Inferior parietal cortex (tissue), 1 donor: ENCODE data around the gene CD300LG.
"Not testable (repeated sequence)": the region's sequence is repeated elsewhere in the genome, so short reads cannot be mapped to it uniquely, and the experiment has no call there.

Source experiments
- DNase-seq: peaks from one replicate; pipeline ENCODE4 v3.0.0-alpha.2; 2016; ENCODE audit errors: extremely low spot score

Gene CD300LG

DNA sequence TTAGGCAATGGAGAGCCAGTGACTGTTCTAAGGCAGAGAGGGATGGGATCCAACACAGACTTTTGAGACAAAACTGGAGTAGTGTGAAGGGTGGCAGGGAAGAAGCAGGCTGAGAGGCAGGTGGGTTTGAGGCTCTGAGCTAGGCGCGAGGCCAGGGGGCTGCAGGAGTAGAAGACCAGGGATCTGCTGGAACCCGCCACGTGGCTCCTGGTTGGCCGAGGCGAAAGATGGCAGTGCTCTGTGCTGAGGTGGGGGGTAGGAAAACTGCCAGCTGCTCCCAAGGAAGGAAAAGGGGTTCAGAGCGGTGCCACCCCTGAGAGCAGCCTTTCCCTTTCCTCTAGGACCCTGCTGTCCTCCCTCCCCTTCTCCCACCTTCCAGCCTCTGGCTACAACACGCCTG is 5.6 kb downstream of the CD300LG start:
- DNase-seq, result no peak

DNA sequence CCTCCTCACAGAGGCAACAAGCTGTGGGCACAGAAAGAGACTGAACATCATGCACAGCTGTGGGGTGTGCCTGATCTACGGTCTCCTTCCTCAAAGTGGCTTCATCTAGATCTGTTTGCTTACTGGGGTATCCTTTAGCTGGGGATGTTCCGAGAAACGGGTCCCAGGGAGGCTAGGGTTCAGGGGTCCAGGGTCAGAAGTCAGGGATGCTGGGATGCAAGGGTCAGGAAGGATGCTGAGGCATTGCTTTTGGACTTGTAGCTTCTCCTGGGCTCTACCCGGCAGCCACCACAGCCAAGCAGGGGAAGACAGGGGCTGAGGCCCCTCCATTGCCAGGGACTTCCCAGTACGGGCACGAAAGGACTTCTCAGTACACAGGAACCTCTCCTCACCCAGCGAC is 6.6 kb downstream of the CD300LG start:
- no peak for DNase-seq

GRCh38 chr17:43854498-43854897 is 7.5 kb downstream of the CD300LG start:
- no peak for DNase-seq

GRCh38 chr17:43855061-43855460 is 8.1 kb downstream of the CD300LG start:
- DNase-seq, result no peak

GRCh38 chr17:43856141-43856540 is 9.2 kb downstream of the CD300LG start:
- DNase-seq, result no peak

GRCh38 chr17:43857141-43857540 is 10.2 kb downstream of the CD300LG start:
- no peak for DNase-seq

GRCh38 chr17:43857957-43858600 is 11.1 kb downstream of the CD300LG start:
- no peak for DNase-seq

DNA sequence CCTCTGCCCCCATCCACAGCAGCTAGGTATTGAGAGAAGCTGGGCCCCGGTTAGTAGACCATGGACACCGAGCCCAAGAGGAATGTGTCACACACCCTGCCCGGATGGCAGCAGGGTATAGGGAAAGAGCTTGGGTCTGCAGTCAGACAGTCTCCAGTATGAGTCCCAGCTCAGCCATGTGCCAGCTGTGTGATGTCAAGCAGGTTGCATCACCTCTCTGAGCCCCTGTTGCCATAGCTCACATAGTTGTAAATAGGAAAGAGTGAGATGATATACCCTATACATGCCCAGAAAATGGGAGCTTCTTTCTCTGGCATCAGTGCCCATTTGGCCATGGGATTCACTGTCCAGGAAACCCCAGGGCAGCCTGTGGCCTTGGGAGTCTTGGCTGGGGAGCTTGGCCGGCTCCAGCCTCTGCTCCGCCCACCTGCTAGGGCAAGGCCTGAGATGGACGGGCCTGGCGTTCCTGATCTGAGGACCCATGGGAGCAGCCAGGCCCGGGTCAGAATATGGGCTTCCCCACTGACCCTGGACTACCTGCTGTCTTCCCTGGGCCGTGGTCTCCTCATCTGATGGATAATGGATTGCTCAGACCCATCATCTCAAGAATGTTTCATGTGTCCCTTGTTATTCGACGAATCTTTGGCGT is 13.2 kb downstream of the CD300LG start:
- DNase-seq, result no peak

GRCh38 chr17:43860927-43861622 is 14.1 kb downstream of the CD300LG start:
- no peak for DNase-seq

GRCh38 chr17:43861960-43862359 is 15.0 kb downstream of the CD300LG start:
- DNase-seq, result no peak

DNA sequence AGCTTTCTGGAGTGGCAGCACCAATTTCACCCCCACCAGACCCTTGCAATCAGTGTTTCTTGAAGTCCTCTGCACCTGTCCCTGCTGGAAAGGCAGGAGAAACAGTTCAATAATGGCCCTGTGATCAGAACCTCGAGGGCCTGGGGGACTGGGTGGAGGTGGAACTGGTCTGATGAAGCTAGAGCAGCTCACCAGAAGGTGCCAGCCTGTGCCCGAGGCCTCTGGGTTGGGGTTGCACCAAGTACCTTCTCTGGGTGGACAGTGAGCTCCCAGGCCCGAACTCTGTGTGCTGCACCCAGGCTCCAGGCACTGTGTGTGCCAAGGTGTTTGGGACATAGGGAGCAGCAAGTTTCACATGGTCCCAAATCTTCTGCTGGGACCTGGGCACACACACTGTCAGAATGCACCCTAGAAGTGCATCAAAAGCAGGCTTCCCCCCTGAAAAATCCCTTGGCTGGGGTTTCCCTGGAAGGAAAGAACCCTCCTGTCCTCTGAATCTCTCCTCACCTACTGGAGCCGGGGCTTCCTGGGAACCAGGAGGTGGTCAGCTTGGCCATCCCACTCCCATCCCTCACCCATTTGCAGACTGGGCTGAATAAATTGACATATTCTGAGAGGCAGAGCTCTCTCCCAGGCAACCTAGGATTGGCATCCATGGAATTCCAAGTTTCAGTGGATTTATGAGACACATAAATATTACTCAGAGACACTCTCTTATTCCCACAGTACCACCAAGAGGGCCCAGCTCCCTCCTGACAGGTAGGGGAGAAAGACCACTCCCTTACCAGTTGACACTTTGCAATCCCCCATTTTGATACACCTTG is 17.4 kb downstream of the CD300LG start:
- DNase-seq, result no peak

DNA sequence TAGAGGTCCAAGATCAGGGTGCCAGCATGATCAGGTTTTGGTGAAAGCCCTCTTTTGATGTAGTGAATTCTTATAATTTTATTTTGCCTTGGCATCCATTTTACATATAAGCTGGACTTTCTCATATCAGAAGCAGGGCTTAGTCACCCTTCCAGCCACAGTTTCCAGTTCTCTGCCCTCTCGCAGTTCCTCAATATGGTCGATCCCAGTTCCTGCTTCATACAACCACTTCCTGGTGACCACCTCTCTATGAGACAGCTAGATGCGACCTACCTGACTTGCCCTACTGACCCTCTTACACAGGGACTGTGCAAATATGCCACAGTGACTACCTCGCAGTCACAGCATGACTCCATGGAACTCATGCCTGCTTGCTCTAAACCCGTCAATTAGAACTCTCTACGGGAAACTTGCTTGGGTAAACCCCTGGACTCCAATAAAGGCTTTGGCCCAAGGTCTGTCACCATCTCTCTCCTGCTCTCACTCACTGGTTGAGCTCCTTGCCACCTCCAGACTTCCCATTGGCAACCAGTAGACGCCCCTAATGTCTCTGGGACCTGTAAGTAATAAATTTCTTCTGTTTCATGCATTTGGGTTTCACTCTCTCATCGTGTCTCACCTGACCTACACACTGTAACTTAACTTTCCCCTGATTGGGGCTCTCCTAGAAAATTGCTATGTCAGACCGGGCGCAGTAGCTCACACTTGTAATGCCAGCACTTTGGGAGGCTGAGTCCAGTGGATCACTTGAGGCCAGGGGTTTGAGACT is 21.4 kb downstream of the CD300LG start:
- DNase-seq, result no peak

GRCh38 chr17:43869031-43869430 is 22.1 kb downstream of the CD300LG start:
- DNase-seq, result not testable (repeated sequence)

GRCh38 chr17:43871946-43872690 is 25.1 kb downstream of the CD300LG start:
- DNase-seq, result no peak

GRCh38 chr17:43873091-43873490 is 26.1 kb downstream of the CD300LG start:
- DNase-seq, result no peak

DNA sequence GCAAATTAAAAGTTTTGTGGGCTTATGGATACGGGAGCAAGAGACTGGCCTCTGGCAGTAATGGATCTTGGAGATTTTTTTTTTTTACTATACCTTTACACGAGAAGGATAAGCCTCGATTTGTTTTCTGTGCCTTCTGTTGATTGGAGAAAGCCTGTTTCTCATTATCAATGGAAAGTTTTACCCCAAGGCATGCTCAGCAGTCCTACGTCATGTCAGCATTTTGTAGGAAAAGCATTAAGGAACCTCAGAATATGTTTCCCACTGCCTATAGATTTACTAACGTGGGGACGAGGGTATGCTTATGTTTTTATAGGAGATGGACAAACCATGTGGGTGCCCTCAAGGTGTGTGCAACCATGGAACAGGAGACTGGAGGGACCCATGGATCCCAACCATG is 26.8 kb downstream of the CD300LG start:
- DNase-seq, result no peak

DNA sequence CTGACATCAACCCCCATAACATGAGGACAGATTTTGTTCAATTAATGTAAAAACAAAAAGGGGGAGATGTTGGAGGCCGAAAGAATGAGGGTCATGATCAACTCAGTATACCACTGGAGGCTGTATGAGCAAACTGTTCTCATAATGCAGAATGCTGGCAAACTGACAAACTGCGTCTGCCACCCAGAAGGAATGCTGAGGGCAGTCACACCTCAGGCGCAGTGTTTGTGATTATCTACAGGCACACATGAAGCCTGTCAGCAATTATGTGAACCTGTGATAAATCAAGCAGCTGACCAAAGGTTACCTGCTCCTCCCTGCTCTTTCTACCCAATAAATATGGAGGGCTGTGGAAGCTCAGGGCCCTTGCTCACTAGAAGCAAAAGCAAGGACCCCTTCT is 27.3 kb downstream of the CD300LG start:
- no peak for DNase-seq

DNA sequence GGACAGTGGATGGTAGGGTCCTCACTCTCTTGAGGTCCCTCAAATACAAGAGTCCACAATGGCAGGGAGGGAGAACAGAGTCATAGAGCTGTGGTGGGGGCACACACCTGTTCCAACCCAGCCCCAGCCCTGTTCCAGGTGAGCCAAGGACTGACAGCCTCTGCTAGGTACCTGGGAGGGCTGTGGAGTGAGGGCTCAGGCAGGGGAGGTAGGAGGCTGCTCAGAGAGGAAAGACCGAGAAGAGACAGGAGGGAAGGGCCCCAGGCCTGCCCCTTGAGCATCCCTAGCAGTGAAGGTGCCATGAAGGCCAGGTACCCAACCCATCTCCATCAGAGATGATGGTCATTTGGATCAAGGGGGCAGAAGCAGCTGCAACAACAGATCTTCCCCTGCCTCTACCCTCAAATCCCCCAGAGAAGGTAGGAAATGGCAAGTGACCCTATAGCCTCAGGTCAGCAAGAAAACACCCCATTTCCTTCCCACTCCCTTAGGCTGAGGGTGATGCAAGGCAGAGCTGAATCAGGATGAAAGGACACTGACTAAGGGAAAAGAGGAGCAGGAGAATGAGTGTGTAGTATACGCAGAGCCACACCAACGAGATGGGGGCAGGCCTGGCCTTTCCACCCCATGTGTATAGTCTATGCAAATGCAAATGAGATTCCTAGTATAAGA is 28.6 kb downstream of the CD300LG start:
- DNase-seq, result no peak

DNA sequence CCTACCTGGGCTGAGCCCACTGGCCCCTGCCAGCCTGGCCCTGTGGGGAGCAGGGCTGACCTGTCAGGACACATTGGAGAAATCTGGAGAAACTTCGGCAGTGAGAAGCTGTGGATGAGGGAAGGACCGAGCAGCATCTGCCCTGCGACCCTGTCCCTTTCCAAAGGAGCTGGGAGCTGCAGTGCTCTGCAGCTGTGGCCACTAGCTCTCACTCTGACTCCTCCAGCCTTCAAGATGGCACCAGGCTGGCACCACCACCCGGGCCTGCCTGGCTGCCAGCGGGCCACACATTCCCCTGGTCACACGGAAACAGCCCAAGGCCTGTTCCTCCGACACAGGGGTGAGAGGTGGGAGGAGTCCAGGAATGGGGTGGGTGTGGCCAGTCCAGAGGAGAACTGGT is 30.1 kb downstream of the CD300LG start:
- no peak for DNase-seq

GRCh38 chr17:43877451-43878155 is 30.6 kb downstream of the CD300LG start:
- no peak for DNase-seq
